Fibroblast of skin of right quadriceps (primary cell): Measurements from ENCODE around the gene TARP.
"Not testable (repeated sequence)": the region's sequence is repeated elsewhere in the genome, so short reads cannot be mapped to it uniquely, and the experiment has no call there.

Experiments
- DNase-seq: peaks from one replicate; pipeline ENCODE4 v3.0.0-alpha.2; 2013

The TARP gene

GRCh38 chr7:38296059-38296857 is 22.8 kb upstream of the TARP start:
- DNase-seq = no peak

- DNase-seq = no peak
Observed at GRCh38 chr7:38294926-38295325, 21.5 kb upstream of the TARP start.

GRCh38 chr7:38292442-38292841 is 19.0 kb upstream of the TARP start:
- no peak for DNase-seq

DNA sequence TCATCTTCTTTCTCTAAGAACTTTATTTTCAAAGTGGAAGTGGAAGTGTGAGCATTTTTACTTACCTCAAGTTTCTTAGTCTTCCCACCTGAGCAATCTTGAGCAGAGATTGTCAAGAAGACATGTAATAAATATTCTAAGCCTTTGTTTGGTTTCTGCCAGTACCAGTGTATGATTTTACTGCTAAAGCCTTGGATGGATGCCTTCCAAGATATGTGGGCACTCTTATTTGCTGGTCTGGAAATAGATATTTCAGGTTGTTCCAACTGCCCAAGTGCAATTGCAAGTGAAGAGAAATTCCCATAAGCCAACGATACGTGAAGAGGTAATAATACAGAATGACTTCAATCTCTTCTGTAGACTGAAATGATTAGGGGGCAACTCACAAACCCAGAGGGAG is 18.2 kb upstream of the TARP start:
- DNase-seq = no peak

- DNase-seq = no peak
Observed at GRCh38 chr7:38291117-38291647, 17.7 kb upstream of the TARP start.

DNA sequence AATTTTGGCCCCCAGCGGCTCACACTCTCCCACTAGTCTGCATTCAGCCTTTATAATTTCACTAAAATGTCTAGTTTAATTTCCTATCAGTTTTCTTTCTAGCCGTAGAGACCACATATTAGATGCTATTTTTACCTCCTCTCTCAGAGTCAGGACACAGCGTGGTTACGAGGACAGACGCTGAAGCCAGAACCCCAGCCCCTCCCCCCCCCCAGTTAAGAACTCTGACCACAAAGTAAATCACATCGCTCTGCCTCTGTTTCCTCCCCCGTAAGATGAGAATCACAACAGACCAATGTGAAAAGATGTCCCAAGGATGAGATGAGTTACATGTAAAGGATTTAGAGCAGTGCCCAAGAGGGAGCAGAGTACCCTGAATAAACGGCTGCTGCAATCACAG is 11.1 kb upstream of the TARP start:
- DNase-seq = no peak

DNA sequence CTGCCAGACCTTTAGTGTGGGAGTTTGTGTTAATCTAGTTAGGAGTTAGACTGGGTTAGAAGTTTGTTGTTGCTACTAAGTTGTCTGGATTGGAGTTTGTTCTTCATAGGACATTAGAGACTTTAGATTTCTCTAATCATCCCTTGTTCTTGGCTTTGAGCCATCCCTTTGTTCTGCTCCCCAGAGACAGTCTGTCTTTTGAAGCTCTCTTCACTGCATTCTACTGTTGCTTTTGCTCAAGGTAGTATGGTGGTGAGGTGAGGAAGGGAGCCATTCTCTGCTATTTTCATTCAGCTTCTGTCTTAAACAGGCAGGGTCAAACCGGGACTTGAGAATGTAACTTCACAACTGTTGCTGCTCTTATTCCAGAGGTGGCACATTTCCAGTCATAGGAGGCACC is 10.4 kb upstream of the TARP start:
- DNase-seq = no peak

GRCh38 chr7:38283107-38283506 is 9.7 kb upstream of the TARP start:
- no peak for DNase-seq

GRCh38 chr7:38282081-38282480 is 8.6 kb upstream of the TARP start:
- no peak for DNase-seq

DNA sequence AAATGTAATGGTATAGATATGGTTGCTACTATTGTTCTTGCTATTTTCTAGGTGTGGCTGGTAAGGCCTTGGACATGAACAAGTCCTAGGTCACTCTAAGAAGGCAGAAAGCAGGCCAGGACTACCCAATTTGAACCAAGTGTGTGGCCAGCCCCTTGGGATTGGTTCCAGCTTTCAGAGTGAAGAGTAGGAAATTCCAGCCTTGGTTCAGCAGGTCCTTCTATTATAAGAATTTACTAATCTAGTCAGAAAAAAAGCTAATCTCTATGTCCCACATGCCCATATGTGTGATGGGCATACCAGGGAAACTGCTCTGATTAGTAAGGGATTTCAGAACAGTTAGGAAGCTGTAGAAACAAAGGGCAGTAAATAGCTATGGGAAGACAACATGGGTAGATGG is 7.8 kb upstream of the TARP start:
- no peak for DNase-seq

- no peak for DNase-seq
Observed at GRCh38 chr7:38280707-38281106, 7.3 kb upstream of the TARP start.

DNA sequence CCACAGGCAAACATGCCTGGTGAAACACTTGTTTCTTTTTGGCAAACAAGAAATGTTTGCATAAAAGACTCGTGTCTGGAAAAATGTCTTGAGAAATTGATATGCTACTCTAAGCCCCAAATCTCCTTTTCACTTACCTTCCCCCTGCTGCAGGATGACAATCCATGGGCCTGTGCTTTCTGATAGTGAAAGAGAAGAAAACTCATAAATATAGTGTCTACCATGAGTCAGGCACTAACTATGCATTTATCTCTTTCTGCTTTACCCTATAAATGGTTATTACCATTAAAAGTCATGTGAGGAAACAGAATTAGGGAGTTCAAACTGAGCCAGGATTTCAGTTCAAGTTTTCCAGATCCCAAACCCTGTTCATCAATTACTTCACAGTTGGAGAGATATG is 6.6 kb upstream of the TARP start:
- no peak for DNase-seq

DNA sequence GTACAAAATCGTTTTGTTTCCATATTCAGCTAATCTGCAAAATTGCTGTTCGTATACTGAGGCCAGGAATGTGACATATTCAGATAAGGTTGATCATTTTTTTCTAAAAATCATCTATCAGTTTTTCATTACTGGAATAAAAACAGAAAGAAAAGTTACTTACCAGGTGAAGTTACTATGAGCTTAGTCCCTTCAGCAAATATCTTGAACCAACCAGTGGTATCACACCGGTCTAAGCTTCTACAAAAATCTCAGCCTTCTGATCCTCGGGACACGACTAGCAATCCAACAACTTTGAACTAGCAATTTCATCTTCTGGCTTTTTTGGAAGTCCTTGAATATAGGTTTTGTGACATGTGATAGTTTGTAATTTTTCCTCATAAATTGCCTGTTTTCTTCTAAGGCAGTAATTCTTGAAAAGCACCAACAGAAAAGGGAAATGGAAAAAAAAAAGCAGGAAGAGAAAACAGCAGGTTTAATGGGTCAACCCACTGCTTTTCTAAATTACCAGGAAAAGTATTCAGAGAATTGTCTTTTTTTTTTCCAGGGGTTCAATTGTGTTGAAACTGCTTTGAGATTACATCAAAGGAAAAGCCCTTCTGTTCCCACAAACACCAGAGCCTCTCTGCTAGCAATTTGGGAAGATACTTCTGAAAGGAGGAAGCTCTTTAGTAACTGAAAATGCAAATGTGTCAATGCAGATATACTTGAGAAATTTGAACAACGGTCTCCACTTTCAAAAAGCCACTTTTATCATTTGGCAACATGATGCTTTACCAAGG is 2.9 kb upstream of the TARP start:
- DNase-seq = no peak

DNA sequence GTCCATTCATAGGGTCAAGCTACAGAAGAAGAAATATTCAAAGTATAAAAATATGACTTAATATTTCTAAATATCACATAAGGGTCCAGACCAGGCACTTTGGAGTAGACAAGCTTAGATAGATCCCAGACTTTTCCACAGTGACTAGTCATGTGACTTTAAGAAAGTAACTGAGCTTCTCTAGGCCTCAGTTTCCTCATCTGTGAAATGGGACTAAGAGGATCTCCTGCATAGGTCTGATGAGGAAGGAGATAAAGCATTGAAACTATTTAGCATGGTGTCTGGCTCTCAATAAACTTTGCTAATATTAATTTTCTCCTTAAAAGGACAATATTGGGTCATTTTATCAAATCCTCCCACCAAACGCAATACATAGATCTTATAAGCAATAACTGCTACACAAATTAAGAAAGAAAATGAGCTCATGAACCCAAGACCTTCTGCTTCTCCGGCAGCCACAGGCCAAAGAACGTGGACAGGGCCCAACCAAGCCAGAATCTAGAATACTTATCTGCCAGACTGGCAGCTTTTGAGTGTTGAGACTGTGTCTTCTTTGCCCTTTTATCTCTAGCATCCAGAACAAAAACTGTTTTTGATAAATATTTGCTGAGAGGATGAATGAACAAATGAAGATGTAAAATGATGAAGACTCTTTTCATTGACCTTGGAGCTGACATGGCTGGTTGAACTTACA is 1.6 kb upstream of the TARP start:
- DNase-seq = no peak

GRCh38 chr7:38274486-38274885 is 1.1 kb upstream of the TARP start:
- peak; percentile 15 for DNase-seq

GRCh38 chr7:38270405-38270804 is 3.0 kb downstream of the TARP start:
- not testable (repeated sequence) for DNase-seq

DNA sequence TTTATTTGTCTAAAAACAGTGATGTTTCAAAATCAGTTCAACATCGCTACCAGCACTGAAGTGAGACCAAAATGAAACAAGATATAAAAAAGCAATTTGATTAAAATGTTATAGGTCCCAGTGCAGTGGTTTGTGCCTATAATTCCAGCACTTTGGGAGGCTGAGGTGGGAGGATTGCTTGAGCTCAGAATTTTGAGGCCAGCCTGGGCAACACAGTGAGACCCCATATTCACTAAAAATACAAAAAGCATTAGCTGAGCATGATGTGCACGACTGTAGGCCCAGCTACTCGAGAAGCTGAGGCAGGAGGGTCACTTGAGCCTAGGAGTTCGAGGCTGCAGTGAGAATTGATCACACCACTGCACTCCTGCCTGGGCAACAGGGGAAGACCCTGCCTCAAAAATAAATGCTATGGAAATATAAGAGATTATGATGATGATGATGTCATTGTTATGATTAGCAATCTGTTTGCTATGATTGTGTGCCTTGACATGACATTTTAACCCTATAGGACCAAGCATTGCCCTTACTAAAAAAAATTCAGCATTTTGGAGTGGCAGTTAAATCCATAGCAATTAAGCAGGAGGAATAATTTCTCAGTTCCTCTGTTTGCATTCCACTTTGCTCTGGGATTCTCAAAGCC is 3.6 kb downstream of the TARP start:
- not testable (repeated sequence) for DNase-seq

DNA sequence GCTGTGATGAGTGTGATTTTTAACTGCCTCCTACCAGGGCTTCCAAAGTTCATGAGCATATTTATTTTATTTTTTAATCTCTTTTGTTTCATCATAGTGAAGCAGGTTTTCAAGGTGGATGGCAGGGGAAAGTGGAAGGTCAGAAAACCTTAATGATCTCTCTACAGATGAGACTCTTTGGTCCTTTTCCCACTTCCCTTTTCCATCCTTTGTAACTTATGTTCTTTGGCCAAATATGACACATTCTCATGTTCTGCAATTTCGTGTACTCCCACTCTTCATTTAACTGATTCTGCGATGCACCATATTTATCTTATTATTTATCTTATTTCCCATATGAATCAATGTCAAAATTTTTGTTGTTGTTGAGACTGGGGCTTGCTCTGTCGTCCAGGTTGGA is 7.5 kb downstream of the TARP start:
- DNase-seq = not testable (repeated sequence)

GRCh38 chr7:38264602-38265001 is 8.8 kb downstream of the TARP start:
- DNase-seq = not testable (repeated sequence)

GRCh38 chr7:38263274-38263673 is 10.2 kb downstream of the TARP start:
- DNase-seq = not testable (repeated sequence)

- DNase-seq = no peak
Observed at GRCh38 chr7:38262545-38262944, 10.9 kb downstream of the TARP start.

- not testable (repeated sequence) for DNase-seq
Observed at GRCh38 chr7:38262026-38262425, 11.4 kb downstream of the TARP start.

DNA sequence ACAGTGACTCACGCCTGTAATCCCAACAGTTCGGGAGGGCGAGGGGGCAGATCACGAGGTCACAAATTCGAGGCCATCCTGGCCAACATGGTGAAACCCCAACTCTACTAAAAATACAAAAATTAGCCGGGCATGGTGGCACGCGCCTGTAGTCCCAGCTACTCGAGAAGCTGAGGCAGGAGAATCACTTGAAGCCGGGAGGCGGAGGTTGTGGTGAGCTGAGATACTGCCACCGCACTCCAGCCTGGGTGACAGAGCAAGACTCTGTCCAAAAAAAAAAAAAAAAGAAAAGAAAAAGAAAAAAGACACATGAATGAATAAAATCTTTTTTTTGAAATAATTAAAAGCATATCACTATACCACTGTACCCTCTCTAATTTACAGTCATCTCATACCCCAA is 11.8 kb downstream of the TARP start:
- DNase-seq = not testable (repeated sequence)
